ENCODE data around the gene CDS2. TPM values are rescaled to one million over a fixed set of nuclear protein-coding genes. Genes with fewer than 3 reads are reported as not detected.

CDS2 gene
- total and polyA plus RNA-seq, 4 experiments from 2014 or later, result 53.7 to 59.8 (median 58.2) TPM

DNA sequence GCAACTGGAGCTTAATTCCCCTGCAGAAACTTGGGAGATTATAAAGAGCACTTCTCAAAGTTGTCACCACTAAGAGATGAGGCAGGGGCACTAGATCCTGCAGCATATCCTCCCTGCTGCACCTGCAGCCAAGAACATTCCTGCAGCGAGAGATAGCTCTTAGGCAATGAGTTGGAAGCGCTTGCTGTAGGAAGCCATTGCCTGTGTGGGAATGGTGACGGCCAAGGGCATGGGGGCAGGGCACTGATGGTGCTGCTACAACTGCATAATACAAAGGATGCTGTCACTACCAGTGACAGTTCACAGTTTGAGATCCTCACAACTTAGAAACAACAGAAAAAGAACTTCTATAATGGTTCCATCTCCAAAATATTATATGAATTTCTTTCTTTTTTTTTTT, 89.9 kb downstream of the CDS2 start:
- Histone ChIP-seq H3K4me3 (ENCODE audit: low read length in 2 of 2) (no peak overlapping the region), H3K9me3 (ENCODE audit: control insufficient read depth in 1 of 2, low read length in 2 of 2) (no peaks in the 10 kb centered on the region), H3K36me3 (ENCODE audit: insufficient read depth, low read length) (no peaks in the 10 kb centered on the region), H3K4me1 (ENCODE audit: insufficient read depth, low read length) (no peaks in the 10 kb centered on the region), H3K27me3 (ENCODE audit: insufficient read depth, low read length) (no peaks in the 10 kb centered on the region), H3K27ac (ENCODE audit: low read depth, low read length) (no peak overlapping the region)
- intact Hi-C loops (cut with micrococcal nuclease), result no loop called here
- no peak for DNase-seq
- Mint-ChIP-seq H3K4me3 (no peak overlapping the region), H3K36me3 (peaks cover 0 to 6% of the 10 kb centered on the region in 2 donors), H3K4me1 (no peaks in the 10 kb centered on the region), H3K27me3 (no peaks in the 10 kb centered on the region), H3K9me3 (no peaks in the 10 kb centered on the region), H3K27ac (no peak overlapping the region)
- ChIA-PET CTCF (ENCODE audit: partially characterized antibody) (interaction anchor here (1.5 to 5.4 kb wide), 3 partner anchors 8 to 26 kb away, joined by 3 to 31 read pairs (median 10); no protein-coding TSS in a partner anchor), POLR2A (ENCODE audit: partially characterized antibody) (no interaction called here)

DNA sequence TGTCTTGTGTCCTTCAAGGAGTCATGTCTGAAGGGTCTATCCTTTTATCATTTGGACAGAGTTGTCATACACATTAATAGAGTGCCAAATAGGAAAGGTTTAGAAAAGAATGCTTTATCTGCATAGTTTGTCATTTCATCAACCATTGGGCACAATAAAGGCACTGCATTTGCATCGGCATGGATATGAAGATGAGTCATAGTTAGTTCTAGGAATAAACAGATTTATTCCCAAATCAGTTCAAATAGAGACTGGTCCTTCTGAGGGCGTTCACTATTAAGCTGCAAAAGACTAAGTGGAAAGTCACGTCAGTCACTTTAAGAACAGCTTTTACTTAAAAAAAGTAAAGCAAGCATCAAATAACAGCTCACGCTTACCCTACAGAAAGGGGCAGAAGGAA, 90.8 kb downstream of the CDS2 start:
- no peaks in the 10 kb centered on the region for H3K4me1 ChIP-seq (ENCODE audit: insufficient read depth, low read length)
- Mint-ChIP-seq H3K36me3 (peaks cover 0 to 3% of the 10 kb centered on the region in 2 donors), H3K9me3 (no peaks in the 10 kb centered on the region), H3K4me3 (no peak overlapping the region), H3K4me1 (peaks cover 0 to under 1% (median 0%) of the 10 kb centered on the region in 4 donors), H3K27ac (no peak overlapping the region), H3K27me3 (no peaks in the 10 kb centered on the region)
- H3K27ac ChIP-seq (ENCODE audit: low read depth, low read length), result no peak overlapping the region
- ChIA-PET POLR2A (ENCODE audit: partially characterized antibody) (no interaction called here), CTCF (ENCODE audit: partially characterized antibody) (interaction anchor here (0.5 to 5.4 kb wide), 5 partner anchors 9 to 221 kb away, joined by 3 to 31 read pairs (median 5); partner anchors contain the start of gene CDS2)
- no peaks in the 10 kb centered on the region for H3K36me3 ChIP-seq (ENCODE audit: insufficient read depth, low read length)
- DNase-seq, result no peak
- no peaks in the 10 kb centered on the region for H3K9me3 ChIP-seq (ENCODE audit: control insufficient read depth in 1 of 2, low read length in 2 of 2)
- intact Hi-C loops (cut with micrococcal nuclease), result no loop called here
- H3K4me3 ChIP-seq (ENCODE audit: low read length in 2 of 2), result no peak overlapping the region
- H3K27me3 ChIP-seq (ENCODE audit: insufficient read depth, low read length), result no peaks in the 10 kb centered on the region

DNA sequence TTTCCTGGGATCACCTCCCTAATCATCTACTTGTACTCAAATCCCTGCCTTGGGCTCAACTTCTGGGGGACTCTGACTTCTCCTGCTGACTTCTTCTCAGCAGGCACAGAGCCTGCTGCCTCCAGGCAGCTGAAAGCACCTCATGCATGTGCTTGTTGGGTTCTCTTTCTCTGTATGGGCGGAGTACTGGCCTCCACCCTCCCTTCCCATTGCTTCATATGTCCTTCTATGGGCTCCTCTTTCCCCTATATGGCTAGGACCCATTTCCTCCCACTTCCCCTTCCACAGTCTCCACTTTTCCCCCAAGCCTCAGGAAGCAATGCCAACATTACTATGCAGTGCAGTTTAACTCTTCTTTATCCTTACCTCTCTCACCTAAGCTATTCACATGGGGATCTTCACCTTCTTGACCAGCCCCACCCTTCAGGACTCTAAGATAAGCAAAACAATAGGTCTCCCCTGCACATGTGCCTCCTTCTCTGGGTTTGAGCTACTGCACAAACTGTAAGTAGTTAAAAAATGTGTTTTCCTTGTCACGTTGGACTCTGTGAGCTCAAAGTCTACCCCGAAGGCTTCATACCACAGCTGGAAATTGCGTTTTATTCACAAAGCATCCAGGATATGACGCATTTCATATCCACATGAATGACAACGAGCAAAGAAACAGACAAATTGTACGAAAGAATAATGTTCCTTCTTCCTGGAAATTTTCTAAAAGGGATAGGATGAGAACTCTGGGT, 93.7 kb downstream of the CDS2 start:
- intact Hi-C loops (cut with micrococcal nuclease), result loop anchor here (5.0 kb wide), 1 partner anchor 623 kb away; no protein-coding TSS in a partner anchor
- H3K27ac ChIP-seq (ENCODE audit: low read depth, low read length), result no peak overlapping the region
- Mint-ChIP-seq H3K27ac (peak overlapping the region in 3 of 7 donors; percentile 3 to 49 (median 26)), H3K9me3 (no peaks in the 10 kb centered on the region), H3K36me3 (peaks cover 0 to 3% of the 10 kb centered on the region in 2 donors), H3K4me3 (no peak overlapping the region), H3K27me3 (no peaks in the 10 kb centered on the region), H3K4me1 (peaks cover 0 to 7% (median 2%) of the 10 kb centered on the region in 4 donors)
- no peak for DNase-seq
- H3K4me3 ChIP-seq (ENCODE audit: low read length in 2 of 2), result no peak overlapping the region
- ChIA-PET POLR2A (ENCODE audit: partially characterized antibody) (no interaction called here), CTCF (ENCODE audit: partially characterized antibody) (interaction anchor here (1.0 to 5.2 kb wide), 5 partner anchors 9 to 17 kb away, joined by 3 to 38 read pairs (median 16); no protein-coding TSS in a partner anchor)
- H3K36me3 ChIP-seq (ENCODE audit: insufficient read depth, low read length), result no peaks in the 10 kb centered on the region
- H3K9me3 ChIP-seq (ENCODE audit: control insufficient read depth in 1 of 2, low read length in 2 of 2), result no peaks in the 10 kb centered on the region
- H3K27me3 ChIP-seq (ENCODE audit: insufficient read depth, low read length), result no peaks in the 10 kb centered on the region
- no peaks in the 10 kb centered on the region for H3K4me1 ChIP-seq (ENCODE audit: insufficient read depth, low read length)

DNA sequence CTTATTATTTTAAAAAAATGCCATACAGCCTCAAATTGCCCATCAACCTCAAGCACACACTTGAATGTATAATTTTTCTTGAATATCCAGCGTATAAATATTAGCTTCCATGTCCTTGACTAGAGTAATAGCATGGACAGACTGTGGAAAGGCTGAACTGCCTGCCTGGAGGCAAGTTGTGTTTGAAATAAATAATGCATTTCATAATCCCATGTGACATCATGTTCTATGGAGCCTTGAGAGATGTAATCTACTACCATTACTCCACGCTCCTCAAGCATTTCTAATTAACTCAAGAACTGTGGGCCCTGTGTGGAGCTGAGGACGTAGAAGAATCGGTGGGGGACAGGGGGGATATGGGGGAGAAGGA, 94.2 kb downstream of the CDS2 start:
- H3K9me3 Mint-ChIP-seq, result no peaks in the 10 kb centered on the region
- H3K36me3 ChIP-seq (ENCODE audit: insufficient read depth, low read length), result no peaks in the 10 kb centered on the region
- intact Hi-C loops (cut with micrococcal nuclease), result loop anchor here (5.0 kb wide), 1 partner anchor 624 kb away; no protein-coding TSS in a partner anchor
- no peak overlapping the region for H3K4me3 Mint-ChIP-seq
- no peak for DNase-seq
- no peaks in the 10 kb centered on the region for H3K27me3 Mint-ChIP-seq
- H3K4me1 Mint-ChIP-seq, result peaks cover 0 to 7% (median 2%) of the 10 kb centered on the region in 4 donors
- H3K4me3 ChIP-seq (ENCODE audit: low read length in 2 of 2), result no peak overlapping the region
- H3K36me3 Mint-ChIP-seq, result peaks cover 0 to 3% of the 10 kb centered on the region in 2 donors
- no peak overlapping the region for H3K27ac Mint-ChIP-seq
- no peaks in the 10 kb centered on the region for H3K4me1 ChIP-seq (ENCODE audit: insufficient read depth, low read length)
- ChIA-PET POLR2A (ENCODE audit: partially characterized antibody) (no interaction called here), CTCF (ENCODE audit: partially characterized antibody) (interaction anchor here (1.2 to 5.2 kb wide), 4 partner anchors 9 to 17 kb away, joined by 3 to 38 read pairs (median 22); no protein-coding TSS in a partner anchor)
- no peaks in the 10 kb centered on the region for H3K9me3 ChIP-seq (ENCODE audit: control insufficient read depth in 1 of 2, low read length in 2 of 2)
- no peak overlapping the region for H3K27ac ChIP-seq (ENCODE audit: low read depth, low read length)
- H3K27me3 ChIP-seq (ENCODE audit: insufficient read depth, low read length), result no peaks in the 10 kb centered on the region

DNA sequence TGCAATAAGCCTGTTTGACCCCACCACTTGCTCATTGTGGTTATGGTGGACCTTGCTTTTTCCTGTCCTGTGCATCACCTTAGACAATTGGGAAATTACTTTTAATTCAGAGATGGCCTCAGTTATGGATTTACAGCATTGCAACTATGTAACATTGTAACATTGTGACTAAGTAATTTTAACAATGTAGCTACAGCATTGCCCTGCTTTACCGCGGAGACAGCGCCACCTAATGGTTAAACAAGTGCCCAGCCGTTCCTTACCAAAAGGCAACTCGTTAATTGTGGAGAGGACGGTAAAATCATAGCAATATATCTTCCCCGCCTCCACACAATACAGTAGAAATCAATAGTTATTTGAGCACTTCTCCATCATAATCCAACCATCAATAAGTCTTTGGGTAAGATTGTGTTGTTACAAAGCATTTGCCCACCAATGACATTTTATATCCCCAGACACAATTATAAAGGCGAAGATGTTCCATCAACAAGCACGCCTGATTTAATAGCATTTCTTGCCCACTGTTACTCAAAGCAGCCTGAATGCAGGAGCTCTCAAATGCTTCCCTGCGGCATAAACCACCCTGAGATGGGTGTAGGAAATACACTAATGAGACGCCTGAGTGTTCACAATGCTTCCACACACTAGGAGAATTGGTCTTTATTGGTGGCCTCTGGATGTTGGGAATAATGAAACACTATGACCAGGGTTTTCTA, 96.3 kb downstream of the CDS2 start:
- intact Hi-C loops (cut with micrococcal nuclease), result loop anchor here (1.0 to 5.0 kb wide), 2 partner anchors 18 to 626 kb away; no protein-coding TSS in a partner anchor
- Histone ChIP-seq H3K27me3 (ENCODE audit: insufficient read depth, low read length) (no peaks in the 10 kb centered on the region), H3K9me3 (ENCODE audit: control insufficient read depth in 1 of 2, low read length in 2 of 2) (no peaks in the 10 kb centered on the region), H3K4me1 (ENCODE audit: insufficient read depth, low read length) (no peaks in the 10 kb centered on the region), H3K36me3 (ENCODE audit: insufficient read depth, low read length) (no peaks in the 10 kb centered on the region), H3K27ac (ENCODE audit: low read depth, low read length) (no peak overlapping the region), H3K4me3 (ENCODE audit: low read length in 2 of 2) (no peak overlapping the region)
- no peak overlapping the region for H3K4me3 Mint-ChIP-seq
- POLR2A ChIA-PET (ENCODE audit: partially characterized antibody), result interaction anchor here (0.7 kb wide), 1 partner anchor 96 kb away, joined by 3 read pairs; the partner anchor contains the start of gene CDS2
- peak; percentile 33 to 53 (median 42) for DNase-seq
- peaks cover 0 to 2% of the 10 kb centered on the region in 2 donors for H3K27me3 Mint-ChIP-seq
- CTCF ChIA-PET (ENCODE audit: partially characterized antibody), result interaction anchor here (0.7 to 5.2 kb wide), 18 partner anchors 10 to 483 kb away, joined by 3 to 38 read pairs (median 7); partner anchors contain the start of gene CDS2
- H3K4me1 Mint-ChIP-seq, result peaks cover 0 to 7% (median 2%) of the 10 kb centered on the region in 4 donors
- no peaks in the 10 kb centered on the region for H3K9me3 Mint-ChIP-seq
- H3K27ac Mint-ChIP-seq, result no peak overlapping the region
- peaks cover 0 to 3% of the 10 kb centered on the region in 2 donors for H3K36me3 Mint-ChIP-seq

DNA sequence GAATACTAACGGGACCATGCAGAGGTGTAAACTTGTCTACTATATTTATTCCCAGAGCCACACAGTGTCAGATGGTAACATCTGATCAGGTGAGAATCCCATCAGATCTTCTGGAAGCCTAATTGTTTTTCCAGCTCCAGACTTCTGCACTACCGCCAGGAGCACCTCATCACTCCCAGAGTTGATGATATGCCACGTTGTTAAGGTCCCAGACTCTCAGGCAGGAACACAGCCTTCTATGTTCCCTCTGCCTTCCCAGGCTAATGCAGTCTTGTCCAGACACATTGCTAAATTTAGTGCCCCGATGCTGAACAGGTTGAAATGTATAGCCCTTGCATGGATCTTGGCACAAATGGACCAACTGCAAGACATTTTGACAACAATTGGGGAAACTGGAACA, 103.7 kb downstream of the CDS2 start:
- peaks cover 3 to 7% of the 10 kb centered on the region in 2 donors for H3K27me3 Mint-ChIP-seq
- no peak overlapping the region for H3K27ac Mint-ChIP-seq
- intact Hi-C loops (cut with micrococcal nuclease), result no loop called here
- Histone ChIP-seq H3K27me3 (ENCODE audit: insufficient read depth, low read length) (no peaks in the 10 kb centered on the region), H3K27ac (ENCODE audit: low read depth, low read length) (no peak overlapping the region), H3K4me1 (ENCODE audit: insufficient read depth, low read length) (no peaks in the 10 kb centered on the region), H3K36me3 (ENCODE audit: insufficient read depth, low read length) (no peaks in the 10 kb centered on the region), H3K4me3 (ENCODE audit: low read length in 2 of 2) (no peak overlapping the region), H3K9me3 (ENCODE audit: control insufficient read depth in 1 of 2, low read length in 2 of 2) (no peaks in the 10 kb centered on the region)
- CTCF ChIA-PET (ENCODE audit: partially characterized antibody), result no interaction called here
- peaks cover 3 to 6% (median 4%) of the 10 kb centered on the region in 4 donors for H3K4me1 Mint-ChIP-seq
- H3K4me3 Mint-ChIP-seq, result no peak overlapping the region
- H3K36me3 Mint-ChIP-seq, result peaks cover 0 to 8% of the 10 kb centered on the region in 2 donors
- no peak for DNase-seq
- POLR2A ChIA-PET (ENCODE audit: partially characterized antibody), result no interaction called here
- no peaks in the 10 kb centered on the region for H3K9me3 Mint-ChIP-seq

DNA sequence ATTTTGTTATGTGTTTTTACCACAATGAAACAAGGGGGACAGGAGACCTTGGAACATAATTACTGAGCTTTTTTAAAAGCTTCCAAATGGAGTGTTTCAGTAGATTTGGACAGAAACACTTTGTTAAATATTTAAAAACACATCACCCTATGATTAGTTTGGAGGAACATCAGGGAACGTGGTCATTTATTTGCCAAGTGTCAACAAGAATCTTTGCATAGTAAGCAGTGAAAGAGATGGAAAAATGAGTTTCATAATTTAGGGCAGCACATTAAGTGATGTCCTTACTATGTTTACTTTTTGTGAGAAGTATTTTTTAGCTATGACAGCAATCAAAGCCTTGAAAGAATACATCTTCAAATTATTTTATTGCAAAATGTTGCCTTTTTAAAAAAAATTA, 107.3 kb downstream of the CDS2 start:
- Mint-ChIP-seq H3K4me3 (no peak overlapping the region), H3K4me1 (peaks cover 3 to 5% (median 4%) of the 10 kb centered on the region in 4 donors), H3K27me3 (peaks cover 15 to 29% of the 10 kb centered on the region in 2 donors), H3K9me3 (peaks cover 0 to 13% (median 9%) of the 10 kb centered on the region in 8 donors), H3K27ac (no peak overlapping the region), H3K36me3 (no peaks in the 10 kb centered on the region)
- H3K27me3 ChIP-seq (ENCODE audit: insufficient read depth, low read length), result no peaks in the 10 kb centered on the region
- H3K36me3 ChIP-seq (ENCODE audit: insufficient read depth, low read length), result no peaks in the 10 kb centered on the region
- H3K4me1 ChIP-seq (ENCODE audit: insufficient read depth, low read length), result no peaks in the 10 kb centered on the region
- POLR2A ChIA-PET (ENCODE audit: partially characterized antibody), result no interaction called here
- H3K9me3 ChIP-seq (ENCODE audit: control insufficient read depth in 1 of 2, low read length in 2 of 2), result no peaks in the 10 kb centered on the region
- CTCF ChIA-PET (ENCODE audit: partially characterized antibody), result interaction anchor here (2.5 kb wide), 1 partner anchor 11 kb away, joined by 13 read pairs; no protein-coding TSS in a partner anchor
- no peak for DNase-seq
- no peak overlapping the region for H3K27ac ChIP-seq (ENCODE audit: low read depth, low read length)
- intact Hi-C loops (cut with micrococcal nuclease), result no loop called here
- H3K4me3 ChIP-seq (ENCODE audit: low read length in 2 of 2), result no peak overlapping the region

Measured in CD4-positive, alpha-beta memory T cell (primary cell).